Measurements from ENCODE around the gene HIPK2. TPM values are rescaled to one million over a fixed set of nuclear protein-coding genes. Genes with fewer than 3 reads are reported as not detected.

Gene HIPK2
- total and polyA plus RNA-seq, 8 donors = 3.4 to 103 (median 38.6) TPM

DNA sequence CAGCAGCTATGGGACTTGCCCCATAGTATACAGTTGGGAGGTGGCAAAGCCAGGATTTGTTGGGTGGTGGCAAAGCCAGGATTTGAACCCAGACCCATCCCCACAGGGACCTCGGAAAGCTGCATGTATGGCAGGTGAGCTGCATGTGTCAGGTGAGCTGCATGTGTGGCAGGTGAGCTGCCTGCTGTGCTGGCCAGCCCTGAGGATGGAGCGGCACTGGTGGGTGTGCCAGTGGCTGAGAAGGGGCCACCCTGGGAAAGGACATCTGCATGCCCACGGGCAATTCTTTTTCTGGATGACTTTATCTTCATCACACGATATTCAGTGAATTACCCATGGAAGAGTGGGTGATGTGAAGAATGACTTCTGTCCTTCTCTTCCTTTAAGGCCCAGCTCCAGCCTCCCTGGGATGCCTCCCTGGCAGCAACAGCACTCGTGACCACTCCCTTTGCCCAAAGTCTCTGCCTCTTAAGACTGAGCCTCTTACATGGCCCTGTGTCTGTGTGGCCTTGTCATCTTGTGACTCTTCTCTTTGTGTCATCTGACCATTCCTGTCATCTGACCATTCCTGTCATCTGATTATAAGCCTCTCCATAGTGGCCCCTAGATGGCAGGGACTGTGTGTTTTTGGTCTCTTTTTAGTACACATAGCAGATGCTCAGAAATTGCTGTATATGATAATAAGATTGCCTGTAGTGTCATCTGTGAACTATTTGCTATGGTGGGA lies 229.3 kb downstream of the HIPK2 start:
- Histone ChIP-seq H3K9me3 (no peaks in the 10 kb centered on the region), H3K36me3 (no peaks in the 10 kb centered on the region), H3K27me3 (no peaks in the 10 kb centered on the region), H3K4me3 (no peak overlapping the region), H3K27ac (no peak overlapping the region), H3K4me1 (no peaks in the 10 kb centered on the region)
- 85 to 92% (median 89%) methylated on average over 5 of the region's 5 CpGs for WGBS, 5 donors
- DNase-seq = no peak
- intact Hi-C loops (cut with DNase I; ENCODE audit: low total_unique reads) = no loop called here
- TF ChIP-seq POLR2AphosphoS5 (IDR thresholded peaks at IDR 0.05) (no peak), POLR2A (IDR thresholded peaks at IDR 0.05) (no peak), EP300 (IDR thresholded peaks at IDR 0.05) (no peak)
- TF ChIP-seq, protein P1, sequence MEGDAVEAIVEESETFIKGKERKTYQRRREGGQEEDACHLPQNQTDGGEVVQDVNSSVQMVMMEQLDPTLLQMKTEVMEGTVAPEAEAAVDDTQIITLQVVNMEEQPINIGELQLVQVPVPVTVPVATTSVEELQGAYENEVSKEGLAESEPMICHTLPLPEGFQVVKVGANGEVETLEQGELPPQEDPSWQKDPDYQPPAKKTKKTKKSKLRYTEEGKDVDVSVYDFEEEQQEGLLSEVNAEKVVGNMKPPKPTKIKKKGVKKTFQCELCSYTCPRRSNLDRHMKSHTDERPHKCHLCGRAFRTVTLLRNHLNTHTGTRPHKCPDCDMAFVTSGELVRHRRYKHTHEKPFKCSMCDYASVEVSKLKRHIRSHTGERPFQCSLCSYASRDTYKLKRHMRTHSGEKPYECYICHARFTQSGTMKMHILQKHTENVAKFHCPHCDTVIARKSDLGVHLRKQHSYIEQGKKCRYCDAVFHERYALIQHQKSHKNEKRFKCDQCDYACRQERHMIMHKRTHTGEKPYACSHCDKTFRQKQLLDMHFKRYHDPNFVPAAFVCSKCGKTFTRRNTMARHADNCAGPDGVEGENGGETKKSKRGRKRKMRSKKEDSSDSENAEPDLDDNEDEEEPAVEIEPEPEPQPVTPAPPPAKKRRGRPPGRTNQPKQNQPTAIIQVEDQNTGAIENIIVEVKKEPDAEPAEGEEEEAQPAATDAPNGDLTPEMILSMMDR (IDR thresholded peaks at IDR 0.05) = no peak

DNA sequence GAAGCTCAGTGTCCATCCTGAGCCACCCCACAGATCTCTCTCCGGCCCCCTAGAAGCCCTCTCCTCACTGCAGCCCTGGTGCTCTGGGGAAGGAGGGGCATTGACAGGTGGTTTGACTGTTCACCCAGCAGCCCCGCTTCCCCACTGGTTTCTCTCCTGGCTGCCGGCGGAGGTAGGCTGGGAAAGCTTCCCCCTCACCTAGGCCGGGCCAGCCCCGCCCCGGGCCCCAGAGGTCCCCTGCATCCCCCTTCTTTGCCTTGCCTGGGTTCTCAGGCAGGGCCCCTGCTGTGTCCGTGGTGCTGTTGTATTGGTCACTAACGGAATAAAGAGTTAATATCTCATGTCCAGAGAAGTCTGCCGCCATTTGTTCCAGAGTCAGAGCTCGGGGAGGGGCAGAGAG lies 233.2 kb downstream of the HIPK2 start:
- H3K4me3 ChIP-seq = no peak overlapping the region
- TF ChIP-seq, protein P1 (IDR thresholded peaks at IDR 0.05) = no peak
- TF ChIP-seq POLR2A (IDR thresholded peaks at IDR 0.05) = no peak
- TF ChIP-seq EP300 (IDR thresholded peaks at IDR 0.05) = no peak
- no peak for TF ChIP-seq POLR2AphosphoS5 (IDR thresholded peaks at IDR 0.05)
- no peaks in the 10 kb centered on the region for H3K36me3 ChIP-seq
- H3K27ac ChIP-seq = no peak overlapping the region
- 84 to 89% (median 88%) methylated on average over 10 to 11 of the region's 11 CpGs for WGBS, 5 donors
- no peak for DNase-seq
- peaks cover 0 to 8% (median 2%) of the 10 kb centered on the region in 4 donors for H3K4me1 ChIP-seq
- H3K9me3 ChIP-seq = no peaks in the 10 kb centered on the region
- intact Hi-C loops (cut with DNase I; ENCODE audit: low total_unique reads) = no loop called here
- H3K27me3 ChIP-seq = no peaks in the 10 kb centered on the region

DNA sequence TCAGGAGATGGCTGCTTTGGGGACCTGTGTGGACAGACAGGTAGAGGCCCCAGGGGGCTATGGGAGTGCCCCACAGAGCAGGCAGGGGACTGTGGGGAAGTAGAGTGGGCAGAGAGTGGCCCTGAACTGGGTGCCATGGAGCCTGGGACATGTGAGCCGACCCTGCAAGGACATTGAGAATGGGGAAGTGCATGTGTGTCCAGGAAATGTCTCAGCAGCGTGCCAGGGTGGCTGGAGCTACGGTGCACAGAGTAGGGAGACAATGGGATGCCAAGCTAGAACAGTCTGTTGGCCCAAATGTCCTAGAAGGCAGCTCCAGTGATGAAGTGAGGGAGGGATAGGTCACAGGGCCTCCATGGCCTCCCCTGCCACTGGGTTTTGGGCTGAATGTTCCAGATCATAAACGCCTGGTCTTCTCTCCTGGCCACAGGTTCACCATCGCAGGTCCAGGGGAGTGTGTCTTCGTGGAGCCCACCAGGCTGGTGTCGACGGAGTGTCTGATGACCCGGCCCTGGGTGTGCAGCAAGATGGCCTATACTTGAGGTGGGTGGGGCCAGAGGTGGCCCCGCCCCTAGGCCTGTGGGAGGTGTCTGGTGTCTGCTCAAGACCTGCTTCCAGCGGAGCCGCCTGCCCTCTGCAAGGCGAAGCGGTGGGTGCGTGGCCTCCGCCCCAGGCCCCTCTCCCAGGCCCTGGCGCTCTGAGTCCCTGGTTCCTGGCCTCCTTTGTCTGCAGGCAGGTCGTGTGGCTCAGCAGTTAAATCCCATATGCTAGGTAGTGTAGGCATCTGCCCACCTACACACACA lies 233.8 kb downstream of the HIPK2 start:
- no peak for TF ChIP-seq POLR2A (IDR thresholded peaks at IDR 0.05)
- TF ChIP-seq POLR2AphosphoS5 (IDR thresholded peaks at IDR 0.05) = no peak
- no peak for TF ChIP-seq EP300 (IDR thresholded peaks at IDR 0.05)
- TF ChIP-seq, protein P1 (IDR thresholded peaks at IDR 0.05) = no peak
- Histone ChIP-seq H3K4me3 (no peak overlapping the region), H3K27ac (no peak overlapping the region), H3K4me1 (peaks cover 0 to 14% (median 2%) of the 10 kb centered on the region in 4 donors), H3K27me3 (no peaks in the 10 kb centered on the region), H3K36me3 (no peaks in the 10 kb centered on the region), H3K9me3 (no peaks in the 10 kb centered on the region)
- intact Hi-C loops (cut with DNase I; ENCODE audit: low total_unique reads) = no loop called here
- no peak for DNase-seq
- WGBS, 5 donors = 85 to 91% (median 86%) methylated on average over 17 to 18 of the region's 18 CpGs

DNA sequence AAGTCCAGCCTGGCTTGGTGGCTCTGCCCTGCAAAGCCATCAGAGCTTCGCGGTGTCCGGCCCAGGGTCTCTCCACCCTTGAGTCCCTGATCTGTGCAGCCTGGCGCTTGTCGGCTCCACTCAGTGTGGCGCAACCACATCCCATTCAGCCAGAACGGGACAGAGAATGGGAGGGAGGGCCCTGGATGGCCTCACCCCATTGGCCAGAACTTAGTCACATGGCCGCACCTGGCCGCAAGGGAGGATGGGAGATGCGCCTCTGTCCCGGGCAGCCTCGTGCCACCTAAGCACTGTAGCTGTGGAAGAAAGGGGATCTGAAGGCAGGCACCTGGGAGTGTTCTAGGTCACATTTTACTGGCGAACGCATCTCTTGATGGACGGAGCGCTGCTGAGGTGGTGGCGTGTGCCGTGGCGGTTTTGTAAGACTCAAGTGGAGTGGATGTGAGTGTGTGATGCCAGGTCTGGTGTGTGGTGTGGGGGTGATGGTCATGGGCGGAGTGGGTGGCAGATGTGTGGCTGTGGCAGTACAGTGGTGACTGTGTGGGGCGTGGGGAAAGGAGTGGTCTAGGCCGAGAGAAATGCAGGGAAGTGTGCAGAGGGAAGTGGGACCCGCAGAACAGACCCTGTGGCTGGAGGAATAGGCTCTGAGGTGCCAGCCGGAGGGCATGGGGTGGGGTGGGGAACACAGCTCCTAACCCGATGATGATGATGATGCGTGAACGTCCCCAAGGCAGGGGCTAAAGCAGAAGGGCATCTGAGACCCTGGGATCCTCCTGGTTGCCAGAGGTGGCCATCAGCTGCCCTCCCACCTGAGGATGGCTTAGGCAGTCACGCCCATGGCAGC lies 235.3 kb downstream of the HIPK2 start:
- intact Hi-C loops (cut with DNase I; ENCODE audit: low total_unique reads) = no loop called here
- H3K9me3 ChIP-seq = no peaks in the 10 kb centered on the region
- no peaks in the 10 kb centered on the region for H3K27me3 ChIP-seq
- H3K27ac ChIP-seq = no peak overlapping the region
- WGBS, 5 donors = 91 to 93% (median 92%) methylated on average over 28 of the region's 28 CpGs
- TF ChIP-seq, protein P1 (IDR thresholded peaks at IDR 0.05) = no peak
- TF ChIP-seq POLR2A (IDR thresholded peaks at IDR 0.05) (no peak), EP300 (IDR thresholded peaks at IDR 0.05) (no peak), POLR2AphosphoS5 (IDR thresholded peaks at IDR 0.05) (no peak)
- no peaks in the 10 kb centered on the region for H3K36me3 ChIP-seq
- H3K4me1 ChIP-seq = peaks cover 0 to 17% (median 2%) of the 10 kb centered on the region in 4 donors
- H3K4me3 ChIP-seq = no peak overlapping the region
- no peak for DNase-seq

All from stomach (tissue), 9 donors.